HL-60 (cell line): ENCODE results near the gene KCNJ15.
A peak's percentile ranks its signal among the peaks of the same experiment; 100 is the strongest.

Experiments
- DNase-seq, 2 experiments: peaks; one replicate each; pipeline ENCODE4 v3.0.0-alpha.2; 2010 to 2020; ENCODE audit warnings: low read depth in 1 of 2, low spot score in 1 of 2
- H3K27ac ChIP-seq: fragments of 250-450 bp; sonication (Bioruptor Pico); replicated peaks from 2 replicates; pipeline ENCODE4 v1.5.1; 2020; ENCODE audit warnings: mild to moderate bottlenecking, moderate library complexity
- H3K27me3 ChIP-seq: fragments of 250-450 bp; sonication (Bioruptor Pico); 2 replicates; pipeline ENCODE4 v1.5.1; 2021; ENCODE audit warnings: mild to moderate bottlenecking, moderate library complexity; ENCODE audit not compliant: insufficient read depth, poor library complexity, severe bottlenecking
- H3K4me3 ChIP-seq: replicated peaks from 2 replicates; pipeline ENCODE4 v1.5.1; 2011; ENCODE audit warnings: mild to moderate bottlenecking, control low read depth, low read length; ENCODE audit not compliant: insufficient read depth
- CTCF ChIP-seq: IDR thresholded peaks from one replicate; pipeline ENCODE4 v1.5.1; 2011; ENCODE audit warnings: low read length, control low read depth, inconsistent platforms; ENCODE audit not compliant: insufficient read depth
- GABPA ChIP-seq: IDR thresholded peaks from 2 replicates; pipeline ENCODE4 v1.6.1; 2012; ENCODE audit warnings: low read depth
- POLR2AphosphoS5 ChIP-seq: IDR thresholded peaks from 2 replicates; pipeline ENCODE4 v1.6.1; 2012; ENCODE audit warnings: low read depth
- REST ChIP-seq: IDR thresholded peaks from 2 replicates; pipeline ENCODE4 v1.6.1; 2012; ENCODE audit warnings: low read depth; ENCODE audit not compliant: insufficient replicate concordance
- SPI1 ChIP-seq: IDR thresholded peaks from 2 replicates; pipeline ENCODE4 v1.6.1; 2012; ENCODE audit warnings: low read depth, mild to moderate bottlenecking, borderline replicate concordance
- long read RNA-seq: library from polyadenylated mRNA; unstranded; transcript quantifications from one replicate; pipeline ENCODE4 v2.0.0, GENCODE V29; 2020

The KCNJ15 gene
- long read RNA-seq, partial matches to known transcripts: 0 of 1 reads
- long read RNA-seq, other reads (novel, unspliced or antisense): 1 of 1 reads

GRCh38 chr21:38256599-38257302 lies at the start of gene KCNJ15:
Gene KCNJ15, plus strand, starts transcription at chr21:38256991. Its CDS starts 42,271 bp downstream, at chr21:38299262.
- TF ChIP-seq CTCF: no peak
- no peak for TF ChIP-seq POLR2AphosphoS5
- TF ChIP-seq REST: no peak
- TF ChIP-seq SPI1: no peak
- TF ChIP-seq GABPA: no peak
- H3K4me3 ChIP-seq: no peak within 1 kb of the TSS
- peak within 1 kb of the TSS; percentile 51 for H3K27ac ChIP-seq
- no peaks in the 10 kb centered on the region for H3K27me3 ChIP-seq
- DNase-seq: no peak

- TF ChIP-seq REST (no peak), GABPA (no peak), POLR2AphosphoS5 (no peak), CTCF (no peak), SPI1 (no peak)
Measured at GRCh38 chr21:38208118-38208517, 48.7 kb upstream of the KCNJ15 start.

GRCh38 chr21:38211321-38211720 lies 45.5 kb upstream of the KCNJ15 start:
- H3K27ac ChIP-seq: no peak overlapping the region
- no peaks in the 10 kb centered on the region for H3K27me3 ChIP-seq
- TF ChIP-seq REST (no peak), CTCF (no peak), SPI1 (no peak), POLR2AphosphoS5 (no peak), GABPA (no peak)

More at GRCh38 chr21:38208118-38208517, 48.7 kb upstream of the KCNJ15 start:
- peak in 1 of 2 experiments; percentile 6 for DNase-seq
- no peaks in the 10 kb centered on the region for H3K27me3 ChIP-seq
- no peak overlapping the region for H3K27ac ChIP-seq
- H3K4me3 ChIP-seq: no peak overlapping the region

More at GRCh38 chr21:38211321-38211720, 45.5 kb upstream of the KCNJ15 start:
- H3K4me3 ChIP-seq: no peak overlapping the region
- no peak for DNase-seq
